GM18873 (cell line): ENCODE measurements around the gene KANK3.

Source experiments
- ATAC-seq: cut with Tn5 transposase; IDR thresholded peaks from one replicate; pipeline ENCODE4 v1.9.1; 2021; ENCODE audit warnings: mild to moderate bottlenecking, moderate library complexity, moderate number of reproducible peaks; ENCODE audit not compliant: unreplicated experiment, low FRiP score

The KANK3 gene

DNA sequence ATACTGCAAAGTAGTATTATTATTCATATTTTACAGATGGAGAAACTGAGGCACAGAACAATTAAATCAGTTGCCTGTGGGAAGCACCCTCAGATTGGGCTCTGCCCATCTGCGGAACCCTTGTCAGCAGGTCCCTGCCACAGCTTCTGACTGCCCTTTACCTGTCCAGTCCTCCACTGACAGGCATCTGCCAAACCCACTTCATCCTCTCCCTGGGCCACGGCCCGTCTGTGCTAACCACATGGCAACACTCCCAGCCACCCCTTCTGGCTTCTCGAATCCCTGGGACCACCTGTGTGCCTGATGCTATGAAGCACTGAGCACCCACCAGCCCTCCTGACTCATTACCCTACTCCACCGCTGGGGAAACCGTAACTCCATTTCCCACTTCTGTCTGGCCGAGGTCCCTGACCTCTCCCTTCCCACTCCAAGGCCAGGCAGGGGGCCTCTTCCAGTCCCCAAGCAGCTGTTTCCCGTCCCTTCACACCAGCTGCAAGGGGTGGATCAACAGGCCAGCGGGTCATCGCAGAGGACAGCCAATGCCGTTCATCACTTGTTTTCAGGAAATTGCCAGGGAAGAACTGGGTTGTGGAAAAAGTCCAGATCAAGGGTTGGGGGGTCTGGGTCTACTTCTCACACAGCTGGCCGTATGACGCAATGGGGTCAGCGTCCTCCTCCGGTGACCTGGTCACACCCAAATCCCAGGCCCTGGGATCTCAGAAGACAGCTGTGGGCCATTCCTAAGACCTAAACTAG is 2.5 kb downstream of the KANK3 start:
- no peak for ATAC-seq

DNA sequence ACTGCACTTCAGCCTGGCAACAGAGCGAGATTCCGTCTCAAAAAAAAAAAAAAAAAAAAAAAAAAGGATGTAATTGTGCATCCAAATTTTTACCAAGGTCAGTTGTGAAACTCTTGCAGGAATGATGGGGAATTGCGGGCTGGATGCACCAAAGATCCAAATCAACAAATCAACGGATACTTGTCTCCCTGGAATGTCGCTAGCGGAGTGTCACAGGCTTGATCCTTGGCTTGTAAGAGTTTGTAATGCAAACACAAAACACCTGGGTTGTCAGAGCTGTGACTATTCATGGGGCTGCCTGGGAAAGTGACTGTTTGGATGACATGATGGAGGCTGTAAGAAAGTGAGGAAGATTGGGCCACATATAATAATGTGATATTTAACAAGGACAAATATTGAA is 4.2 kb downstream of the KANK3 start:
- ATAC-seq: no peak

DNA sequence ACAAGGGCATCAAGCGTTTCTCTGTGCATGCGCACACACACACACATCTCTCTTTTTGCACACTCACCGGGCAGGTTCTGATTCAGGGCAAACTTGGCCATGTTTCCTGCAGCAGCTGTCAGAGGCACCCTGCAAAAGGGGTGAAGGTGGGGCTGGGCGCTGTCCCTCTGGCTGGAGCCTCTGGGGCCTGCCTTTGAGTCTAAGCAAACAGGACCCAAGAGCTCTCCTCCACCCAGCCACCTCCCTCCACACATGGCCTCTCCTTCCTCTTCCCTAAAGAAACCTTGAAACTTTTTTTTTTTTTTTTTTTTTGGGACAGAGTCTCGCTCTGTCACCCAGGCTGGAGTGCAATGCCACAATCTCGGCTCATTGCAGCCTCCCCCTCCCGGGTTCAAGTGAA is 5.3 kb downstream of the KANK3 start:
- ATAC-seq: no peak

DNA sequence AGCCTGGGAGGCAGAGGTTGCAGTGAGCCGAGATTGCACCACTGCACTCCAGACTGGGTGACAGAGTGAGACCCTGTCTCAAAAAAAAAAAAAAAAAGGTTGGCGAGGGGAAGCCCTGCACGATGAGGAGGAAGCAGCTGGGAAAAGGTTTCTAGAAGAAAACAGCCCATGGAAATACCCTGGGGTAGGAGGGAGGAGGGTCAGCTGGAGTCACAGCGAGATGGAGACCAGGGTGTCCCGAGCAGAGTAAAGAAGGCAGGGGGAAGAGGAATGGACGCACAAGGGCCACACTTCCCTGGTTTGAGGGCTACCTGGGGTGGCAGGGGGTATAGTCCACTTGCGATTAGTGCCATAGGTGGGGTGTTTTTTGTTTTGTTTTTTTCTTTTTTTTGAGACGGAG is 6.4 kb downstream of the KANK3 start:
- no peak for ATAC-seq

DNA sequence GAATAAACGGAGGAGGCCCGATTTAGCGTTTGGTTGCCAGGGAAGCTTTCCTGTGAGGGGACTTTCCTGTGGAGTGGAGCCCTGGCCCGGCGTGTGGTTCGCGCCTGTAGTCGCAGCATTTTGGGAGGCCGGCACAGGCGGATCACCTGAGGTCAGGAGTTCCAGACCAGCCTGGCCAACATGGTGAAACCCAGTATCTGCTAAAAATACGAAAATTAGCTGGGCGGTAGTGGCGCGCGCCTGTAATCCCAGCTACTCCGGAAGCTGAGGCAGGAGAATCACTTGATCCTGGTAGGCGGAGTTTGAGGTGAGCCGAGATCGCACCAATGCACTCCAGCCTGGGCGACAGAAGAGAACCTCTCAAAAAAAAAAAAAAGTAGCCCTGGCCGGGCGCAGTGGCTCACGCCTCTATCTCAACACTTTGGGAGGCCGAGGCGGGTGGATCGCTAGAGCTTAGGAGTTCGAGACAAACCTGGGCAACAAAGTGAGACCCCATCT is 6.9 kb downstream of the KANK3 start:
- ATAC-seq: no peak

DNA sequence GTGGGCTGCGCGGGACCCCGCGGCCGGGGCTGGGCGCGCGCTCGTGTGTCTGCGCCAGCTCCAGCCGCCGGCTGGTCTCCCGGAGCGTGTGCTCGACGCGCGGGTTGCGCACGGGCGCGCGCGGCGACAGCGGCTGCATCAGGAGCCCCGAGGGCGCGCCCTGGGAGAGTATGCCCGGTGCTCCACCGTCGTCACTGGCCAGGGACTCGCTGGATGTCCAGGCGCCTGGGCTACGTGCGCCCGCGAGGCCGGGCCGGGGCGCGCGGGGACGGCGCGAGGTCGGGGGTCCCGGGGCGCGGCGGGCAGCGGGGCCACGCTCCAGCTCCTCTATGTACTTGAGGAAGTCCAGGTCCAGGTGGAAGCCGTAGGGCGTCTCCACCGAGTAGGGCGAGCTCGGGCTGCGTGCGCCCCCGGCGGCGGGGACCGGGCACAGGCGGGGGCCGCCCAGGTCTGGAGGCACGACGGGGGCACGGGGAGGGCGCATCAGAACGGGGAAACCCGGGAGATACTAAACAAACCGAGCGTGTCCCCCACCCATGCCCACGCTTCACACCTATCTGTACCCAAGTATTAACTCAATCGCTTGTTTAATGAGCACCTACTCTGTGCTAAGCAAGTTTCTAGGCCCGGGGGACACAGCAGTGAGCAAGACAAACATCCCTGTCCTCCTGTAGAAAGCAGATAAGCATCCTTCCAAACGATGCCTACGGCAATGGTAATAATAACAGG is 7.6 kb downstream of the KANK3 start:
- ATAC-seq: no peak

DNA sequence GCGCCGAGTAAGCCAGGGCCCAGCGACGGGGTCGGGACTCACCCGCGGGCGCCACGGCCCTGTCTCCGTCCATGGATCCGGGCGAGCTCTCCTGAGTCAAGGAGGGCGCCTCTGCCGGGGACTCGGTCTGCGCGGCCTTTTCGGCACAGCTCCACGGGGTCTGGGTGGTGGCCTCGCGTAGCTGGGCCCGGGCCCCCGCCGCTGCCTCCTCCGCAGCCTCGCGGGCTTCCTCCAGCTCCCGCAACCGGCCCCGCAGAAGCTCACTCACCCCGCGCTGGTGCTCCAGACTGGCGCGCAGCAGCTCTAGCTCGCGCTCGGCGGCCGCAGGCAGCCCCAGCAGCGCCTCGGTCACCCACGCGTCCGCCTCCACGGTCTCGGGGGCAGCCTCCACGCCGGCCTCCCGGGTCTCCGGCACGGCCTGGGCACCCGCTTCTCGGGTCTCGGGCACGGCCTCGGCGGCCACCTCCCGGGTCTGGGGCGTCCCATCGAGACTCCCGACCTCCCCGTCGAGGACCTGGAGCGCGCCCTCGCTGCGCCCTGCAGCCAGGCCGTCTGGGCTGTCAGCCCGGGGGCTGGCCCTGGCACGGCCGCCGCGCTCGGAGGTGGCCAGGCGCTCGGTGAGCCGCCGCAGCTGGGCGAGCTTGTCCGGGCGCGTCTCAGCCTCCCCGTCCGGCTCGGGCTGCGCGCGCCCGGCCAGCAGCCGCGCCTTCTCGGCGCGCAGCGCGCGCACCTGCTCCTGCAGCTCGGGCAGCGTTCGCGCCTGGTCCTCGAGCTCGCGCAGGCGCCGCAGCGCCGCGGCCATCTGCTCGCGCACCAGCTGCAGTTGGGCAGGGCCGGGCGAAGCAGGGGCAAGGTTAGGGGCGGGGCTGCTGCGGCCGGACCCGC is 8.4 kb downstream of the KANK3 start:
- no peak for ATAC-seq

DNA sequence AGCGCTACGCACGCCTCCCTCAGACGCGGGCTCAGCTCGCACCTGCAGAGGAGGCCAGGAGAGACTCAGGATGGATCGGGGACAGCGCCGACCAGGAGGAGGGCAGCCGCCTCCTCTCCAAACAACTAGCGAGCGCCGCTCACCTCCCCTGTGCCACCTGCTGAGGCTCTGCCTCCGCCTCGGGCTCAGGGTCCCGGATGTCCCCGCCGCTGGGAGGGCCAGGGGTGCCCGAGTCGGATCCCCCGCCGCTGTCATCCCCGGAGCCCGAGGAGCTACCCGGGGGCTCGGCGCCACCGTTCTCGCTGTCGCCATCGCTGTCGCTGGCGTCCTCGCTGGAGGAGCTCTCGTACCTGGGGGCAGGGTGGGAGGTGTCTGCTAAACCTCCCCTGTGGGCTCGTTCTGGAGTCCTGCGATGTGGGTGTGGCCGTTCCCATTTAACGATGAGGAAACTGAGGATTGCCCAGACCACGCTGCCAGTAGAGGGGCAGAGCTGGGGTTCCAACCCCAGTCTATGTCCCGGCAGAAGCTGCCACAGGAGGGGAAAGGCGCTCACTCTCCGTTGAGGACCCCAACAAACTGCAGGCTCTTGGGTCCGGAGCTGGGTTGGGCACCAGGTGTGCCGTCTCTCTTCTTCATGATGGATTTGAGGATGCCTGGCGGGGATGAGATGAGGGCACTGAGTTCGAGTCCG is 9.2 kb downstream of the KANK3 start:
- no peak for ATAC-seq

DNA sequence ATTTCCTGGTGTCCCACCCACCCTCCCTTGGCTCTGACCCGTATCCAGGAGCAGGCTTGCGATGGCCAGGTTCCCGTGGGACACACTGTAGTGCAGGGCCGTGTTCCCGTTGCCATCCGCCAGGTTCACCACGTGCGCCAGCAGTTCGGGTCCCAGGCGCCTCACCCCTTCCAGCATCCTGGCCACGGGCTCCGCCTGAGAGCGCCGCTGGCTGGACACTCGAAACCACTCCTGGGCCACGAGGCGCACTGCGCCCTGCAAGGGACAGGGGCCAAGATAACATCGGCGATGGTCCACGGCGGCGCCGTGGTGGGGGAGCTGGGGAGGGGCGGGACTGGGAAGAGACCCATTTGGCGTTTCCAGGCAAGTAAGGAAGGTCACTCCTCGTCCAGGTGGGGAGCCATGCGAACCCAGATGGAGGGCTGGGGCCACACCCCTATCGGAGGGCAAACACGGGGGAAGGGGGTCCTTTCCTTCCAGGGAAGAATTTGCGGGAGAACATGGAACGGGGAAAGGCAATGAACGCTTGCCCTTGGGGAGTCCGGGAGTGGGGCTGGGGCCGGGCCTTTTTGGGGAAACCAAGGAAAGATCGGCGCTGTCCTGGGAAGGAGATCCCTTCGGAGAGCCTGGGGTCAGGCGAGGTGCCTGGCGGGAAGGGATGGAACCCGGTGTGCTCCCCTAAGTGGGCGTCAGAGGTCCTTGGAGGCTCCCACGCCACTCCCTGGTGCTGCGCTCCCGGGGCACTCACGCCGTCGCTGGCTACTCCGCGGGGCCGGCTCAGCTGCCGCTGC is 9.9 kb downstream of the KANK3 start:
- ATAC-seq: no peak

DNA sequence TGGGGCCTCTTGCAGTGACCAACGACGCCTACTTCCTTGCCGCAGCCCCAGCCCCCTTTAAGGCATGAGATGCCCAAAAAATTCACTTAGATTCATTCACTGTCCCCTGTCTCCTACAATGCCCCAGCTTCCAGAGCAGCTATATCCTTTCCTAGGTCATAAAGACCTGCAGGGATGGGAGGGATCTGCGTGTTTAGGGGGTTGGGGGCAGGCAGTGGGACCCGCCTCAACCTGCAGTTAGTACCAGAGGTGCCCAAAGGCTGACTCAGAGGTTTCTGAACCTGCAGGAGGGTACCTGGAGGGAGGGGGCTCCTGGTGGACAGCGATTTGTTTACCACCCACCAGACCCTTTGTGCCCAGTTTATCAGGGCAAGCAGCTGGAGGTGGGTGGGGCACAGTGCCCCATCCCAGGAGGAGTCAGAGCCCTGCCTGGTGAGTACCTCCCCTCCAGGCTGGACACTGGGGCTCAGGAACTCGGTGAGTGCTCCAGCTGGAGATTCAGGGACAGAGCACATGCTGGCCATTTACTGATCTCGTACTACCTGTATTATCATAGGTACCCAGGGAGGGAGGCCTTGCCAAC is 11.7 kb downstream of the KANK3 start:
- ATAC-seq: no peak

DNA sequence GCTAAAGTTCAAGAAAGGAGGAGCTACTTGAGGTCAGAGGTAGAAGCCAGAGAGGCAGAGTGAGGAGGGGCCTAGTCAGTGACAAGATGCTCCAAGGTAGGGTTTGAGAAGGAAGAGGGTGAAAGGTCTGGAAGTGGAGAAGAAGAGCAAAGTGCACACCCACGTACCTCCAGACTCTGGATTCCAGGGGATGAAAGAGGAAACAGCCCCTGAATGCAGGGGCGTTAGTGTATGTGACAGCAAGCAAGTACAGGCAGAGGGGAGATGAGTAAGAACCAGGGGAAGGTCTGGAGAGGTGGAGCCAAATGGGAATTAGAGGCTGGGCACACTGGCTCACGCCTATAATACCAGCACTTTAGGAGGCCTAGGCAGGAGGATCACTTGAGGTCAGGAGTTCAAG is 13.1 kb downstream of the KANK3 start:
- ATAC-seq: no peak

DNA sequence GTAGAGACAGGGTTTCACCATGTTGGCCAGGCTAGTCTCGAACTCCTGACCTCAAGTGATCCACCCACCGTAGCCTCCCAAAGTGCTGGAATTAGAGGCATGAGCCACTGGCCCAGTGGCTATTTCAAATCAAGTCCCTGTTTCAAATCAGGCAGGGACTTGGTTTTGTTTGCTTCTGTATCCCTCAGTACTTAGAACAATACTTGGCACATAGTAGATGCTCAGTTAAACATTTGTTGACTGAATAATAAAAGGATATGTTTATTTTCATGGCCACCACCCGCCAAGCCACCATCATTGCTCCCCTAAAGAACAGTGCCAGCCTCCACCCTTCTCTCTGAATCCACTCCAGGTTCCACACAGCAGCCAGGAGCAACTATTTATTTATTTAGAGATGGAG is 17.6 kb downstream of the KANK3 start:
- no peak for ATAC-seq

DNA sequence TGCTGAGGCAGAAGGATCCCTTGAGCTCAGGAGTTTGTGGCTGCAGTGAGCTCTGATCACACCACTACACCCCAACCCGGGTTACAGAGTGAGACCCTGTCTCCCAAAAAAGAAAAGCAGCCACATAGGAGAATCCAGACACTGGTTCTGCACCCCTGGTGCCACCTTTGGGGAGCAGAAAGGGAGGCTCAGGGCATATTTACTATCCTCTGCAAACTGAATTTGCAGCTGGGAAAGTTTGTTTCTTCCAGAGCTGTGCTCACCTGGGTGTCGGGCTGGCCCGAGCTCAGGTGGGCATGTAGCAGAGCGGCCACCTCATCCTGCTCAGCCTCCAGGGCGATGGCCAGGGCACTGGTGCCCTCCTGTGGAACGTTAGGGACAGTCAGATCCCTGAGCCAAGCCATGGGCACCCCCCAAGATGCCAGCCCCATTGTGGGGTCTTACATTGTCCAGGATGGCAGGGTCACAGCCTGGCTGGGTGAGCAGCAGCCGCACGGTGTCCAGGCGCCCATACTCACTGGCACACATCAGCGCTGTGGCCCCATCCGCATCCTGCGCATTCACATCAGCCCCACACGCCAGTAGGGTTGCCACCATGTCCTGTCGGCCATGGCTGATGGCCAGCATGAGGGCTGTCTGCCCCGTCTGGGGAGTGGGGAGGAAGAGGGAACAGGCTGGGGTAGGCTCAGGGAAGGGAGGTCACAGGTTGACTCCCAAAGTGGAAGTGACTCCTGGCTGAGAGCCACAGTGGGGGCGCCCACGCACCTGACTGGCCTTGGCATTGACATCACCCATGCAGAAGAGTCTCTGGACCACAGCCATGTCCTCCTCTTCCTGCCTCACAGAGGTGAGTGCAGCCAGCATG is 18.6 kb downstream of the KANK3 start:
- no peak for ATAC-seq

DNA sequence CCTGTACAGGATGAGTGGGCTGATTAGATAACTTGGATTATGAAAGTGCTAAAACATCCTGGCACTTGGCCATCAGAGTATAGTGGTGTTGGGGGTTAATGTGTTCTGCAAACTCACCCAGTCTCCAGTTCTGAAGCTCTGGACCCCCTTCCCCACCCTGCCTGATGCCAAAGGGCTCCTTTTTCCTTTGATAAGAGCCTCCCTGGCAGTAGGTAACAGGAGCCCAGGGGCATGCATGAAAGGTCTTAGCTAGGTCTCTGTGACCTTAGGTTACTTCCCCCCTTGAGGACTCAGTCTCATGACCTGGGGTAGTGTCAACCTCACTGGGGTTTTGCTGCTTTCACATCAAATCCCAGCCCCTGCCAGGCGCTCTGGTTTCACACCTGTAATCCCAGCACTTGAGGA is 19.3 kb downstream of the KANK3 start:
- ATAC-seq: no peak

DNA sequence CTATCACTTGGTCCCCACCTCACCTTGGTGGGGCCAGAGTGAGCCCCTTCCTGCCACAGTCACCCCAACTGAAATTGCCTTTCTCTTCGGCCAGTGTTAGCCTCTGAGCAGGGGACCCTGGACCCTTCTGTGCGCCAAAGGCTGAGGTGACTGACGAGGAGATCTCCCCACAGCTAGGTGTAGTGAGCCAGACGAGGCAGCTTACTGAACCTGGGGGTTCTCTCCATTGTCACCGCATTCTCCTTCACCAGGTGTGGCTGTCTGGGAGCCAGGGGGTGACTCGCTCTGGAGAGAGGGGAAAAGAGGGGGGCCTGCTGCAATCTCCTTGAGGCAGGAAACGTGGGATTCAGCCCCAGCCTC is 20.4 kb downstream of the KANK3 start:
- ATAC-seq: no peak

DNA sequence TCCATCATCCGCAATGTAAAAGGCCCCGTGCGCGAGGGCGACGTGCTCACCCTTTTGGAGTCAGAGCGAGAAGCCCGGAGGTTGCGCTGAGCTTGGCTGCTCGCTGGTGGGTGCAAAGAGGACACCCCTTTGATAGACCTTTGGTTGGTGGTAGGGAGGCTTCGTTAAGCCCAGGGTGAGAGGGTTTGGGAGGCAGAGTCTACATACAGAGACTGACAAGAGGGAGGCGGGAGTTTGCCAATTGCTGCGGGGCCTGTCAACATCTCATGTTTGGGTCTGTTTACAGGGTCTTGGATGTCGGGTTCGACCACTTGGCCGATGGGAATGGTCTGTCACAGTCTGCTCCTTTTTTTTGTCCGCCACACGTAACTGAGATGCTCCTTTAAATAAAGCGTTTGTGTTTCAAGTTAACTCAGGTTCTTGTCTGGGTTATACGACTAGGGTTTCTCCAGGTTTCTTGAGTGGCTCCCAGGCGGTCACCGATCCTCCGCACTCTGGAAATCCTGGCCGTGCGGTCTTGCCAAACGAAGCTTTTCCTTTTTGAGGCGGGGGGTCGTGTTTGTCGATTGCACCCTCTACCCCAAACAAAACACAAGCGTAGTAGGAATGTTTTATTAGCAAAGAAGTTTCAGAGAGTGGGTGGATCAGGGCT is 20.9 kb downstream of the KANK3 start:
- ATAC-seq: no peak

DNA sequence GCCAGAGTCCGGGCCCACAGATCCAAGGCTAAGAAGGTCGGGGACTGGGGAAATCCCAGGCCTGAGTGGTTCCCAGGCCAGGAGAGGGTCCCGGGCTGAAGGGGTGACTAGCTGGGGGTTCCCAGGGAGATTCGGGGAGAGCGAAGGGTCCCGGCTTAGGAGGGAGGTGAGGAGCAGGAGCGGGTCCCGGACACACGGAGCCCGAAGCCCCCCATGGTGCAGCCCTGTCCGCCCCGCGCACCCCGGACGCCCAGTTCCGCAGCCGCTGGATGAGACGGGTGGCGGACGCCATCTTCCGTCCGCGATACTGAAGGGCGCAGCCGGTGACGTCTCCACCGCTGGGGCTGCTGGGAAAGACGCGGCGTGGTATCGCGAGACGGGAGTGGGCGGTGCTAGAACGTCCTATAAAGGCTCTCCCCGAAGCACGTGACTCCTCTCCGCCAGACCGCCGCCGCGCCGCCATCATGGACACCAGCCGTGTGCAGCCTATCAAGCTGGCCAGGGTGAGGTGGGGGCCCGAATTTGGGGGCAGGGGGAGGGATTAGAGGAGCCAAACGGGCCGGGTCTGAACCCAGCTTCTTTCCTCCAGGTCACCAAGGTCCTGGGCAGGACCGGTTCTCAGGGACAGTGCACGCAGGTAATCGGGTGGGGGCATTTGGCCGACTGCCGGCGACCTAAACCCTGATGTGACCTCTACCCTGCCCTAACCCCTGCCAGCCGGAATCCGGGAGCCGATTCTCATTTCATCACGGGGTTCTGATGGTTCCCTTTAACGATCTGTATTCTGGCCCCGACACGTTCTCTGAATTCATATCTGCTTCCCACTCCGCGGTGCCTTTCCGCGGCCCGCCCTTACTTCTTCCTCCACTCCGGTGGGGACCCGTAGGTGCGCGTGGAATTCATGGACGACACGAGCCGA is 21.7 kb downstream of the KANK3 start, which contains the start of the genes NDUFA7 and RPS28:
Gene NDUFA7 (minus strand): TSS at position 309 of the 919 bp plus-strand sequence. CDS start 17 bp downstream, at position 292.
Gene RPS28 (plus strand): TSS at position 430 of the 919 bp plus-strand sequence. CDS start 35 bp downstream, at position 465.
- peak; percentile 69 for ATAC-seq
